SJCRH30 (cell line): ENCODE data around the gene ARL14EP. TPM values are rescaled to one million over a fixed set of nuclear protein-coding genes. Genes with fewer than 3 reads are reported as not detected.

Experiments used
- DNase-seq, 2 experiments: peaks; one replicate each; pipeline ENCODE4 v3.0.0-alpha.2; 2015 to 2020
- H3K27ac ChIP-seq: fragments of 250-450 bp; sonication (Bioruptor Pico); 2 replicates; pipeline ENCODE4 v1.5.1; 2020; ENCODE audit warnings: mild to moderate bottlenecking, moderate library complexity
- H3K27me3 ChIP-seq: fragments of 250-450 bp; sonication (Bioruptor Pico); 2 replicates; pipeline ENCODE4 v1.5.1; 2020; ENCODE audit warnings: mild to moderate bottlenecking, moderate library complexity
- H3K36me3 ChIP-seq: fragments of 250-450 bp; sonication (Bioruptor Pico); 2 replicates; pipeline ENCODE4 v1.5.1; 2020; ENCODE audit warnings: mild to moderate bottlenecking, moderate library complexity
- H3K4me1 ChIP-seq: fragments of 250-450 bp; sonication (Bioruptor Pico); 2 replicates; pipeline ENCODE4 v1.5.1; 2020; ENCODE audit warnings: mild to moderate bottlenecking, moderate library complexity
- H3K4me3 ChIP-seq: fragments of 250-450 bp; sonication (Bioruptor Pico); 2 replicates; pipeline ENCODE4 v1.5.1; 2020; ENCODE audit warnings: mild to moderate bottlenecking, moderate library complexity
- H3K9me3 ChIP-seq: fragments of 250-450 bp; sonication (Bioruptor Pico); replicated peaks from 2 replicates; pipeline ENCODE4 v1.5.1; 2020; ENCODE audit warnings: mild to moderate bottlenecking, moderate library complexity
- total RNA-seq: library from RNA; depleted of rRNA; stranded (reverse); fragments of >200 nt; shearing (Covaris generic); gene quantifications from 2 replicates; pipeline ENCODE4 v1.2.3, GENCODE V29; 2014; rRNA removed

Gene ARL14EP
- 28.1 and 30.8 TPM in 2 replicates for total RNA-seq

DNA sequence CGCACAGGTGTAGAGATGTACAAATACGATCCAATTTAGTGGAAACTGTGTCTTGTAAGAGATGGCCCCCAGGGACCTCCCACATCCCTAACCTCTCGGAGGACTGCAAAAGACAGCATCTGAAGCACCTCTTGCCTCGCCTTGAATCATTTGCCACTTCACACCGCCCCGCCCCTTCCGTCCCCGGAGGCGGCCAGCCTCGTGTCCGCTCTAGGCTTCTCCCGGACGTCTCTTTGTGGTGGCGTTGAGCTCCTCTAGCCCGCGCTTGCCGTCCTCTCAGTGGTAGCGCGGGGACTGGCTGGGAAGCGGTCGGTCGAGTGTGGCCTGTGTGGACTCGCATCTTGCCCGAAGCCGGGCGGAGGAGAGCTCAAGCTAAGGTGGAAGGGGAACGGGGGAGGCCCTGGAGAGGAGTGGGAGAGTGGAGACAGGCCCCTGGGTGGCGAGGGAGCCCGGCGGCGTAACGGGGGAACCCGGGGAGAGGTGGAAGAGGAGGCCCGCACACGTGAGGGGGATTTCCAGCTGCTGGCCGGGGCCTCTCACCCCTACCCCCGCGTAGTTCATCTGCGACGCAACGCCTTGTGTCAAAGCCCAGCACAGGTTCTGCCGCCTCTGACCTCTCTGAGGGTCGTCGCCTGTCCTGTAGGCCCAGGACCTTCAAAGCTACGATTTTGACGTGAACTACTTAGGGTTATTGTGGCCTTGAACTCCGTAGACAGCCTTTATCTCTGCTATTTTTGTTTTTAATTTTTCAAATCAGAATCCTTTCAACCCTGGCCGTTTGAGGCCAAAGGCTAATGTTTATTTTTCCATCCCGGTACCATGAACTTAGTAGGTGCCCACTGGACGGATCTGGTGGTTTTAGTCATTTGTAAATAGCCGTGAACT, at the start of gene ARL14EP:
ARL14EP (plus strand) TSS at position 279 of the 885 bp plus-strand sequence. CDS start 7,845 bp downstream, outside the sequence.
- peak within 1 kb of the TSS; percentile 84 for H3K4me3 ChIP-seq
- DNase-seq: peak; percentile 95 to 96
- peak within 1 kb of the TSS; percentile 89 for H3K27ac ChIP-seq
- H3K9me3 ChIP-seq: no peaks in the 10 kb centered on the region
- H3K27me3 ChIP-seq: no peaks in the 10 kb centered on the region
- peaks cover 6% of the 10 kb centered on the region for H3K4me1 ChIP-seq
- 0 out of 2 replicates have a peak, but pooled peaks cover 2% of the 10 kb centered on the region for H3K36me3 ChIP-seq

- no peak overlapping the region for H3K4me3 ChIP-seq
- H3K36me3 ChIP-seq: no peaks in the 10 kb centered on the region
These were observed 45.7 kb upstream of the ARL14EP start for GRCh38 chr11:30277176-30277575.

GRCh38 chr11:30279796-30280195, 43.1 kb upstream of the ARL14EP start:
- Histone ChIP-seq H3K36me3 (no peaks in the 10 kb centered on the region), H3K27ac (no peak overlapping the region), H3K9me3 (no peaks in the 10 kb centered on the region), H3K27me3 (no peaks in the 10 kb centered on the region), H3K4me1 (no peaks in the 10 kb centered on the region), H3K4me3 (no peak overlapping the region)
- no peak for DNase-seq

More at GRCh38 chr11:30277176-30277575, 45.7 kb upstream of the ARL14EP start:
- no peak for DNase-seq
- H3K9me3 ChIP-seq: no peaks in the 10 kb centered on the region
- no peaks in the 10 kb centered on the region for H3K4me1 ChIP-seq
- H3K27me3 ChIP-seq: no peaks in the 10 kb centered on the region
- no peak overlapping the region for H3K27ac ChIP-seq

- no peak overlapping the region for H3K4me3 ChIP-seq
- H3K27me3 ChIP-seq: no peaks in the 10 kb centered on the region
- H3K9me3 ChIP-seq: no peaks in the 10 kb centered on the region
- H3K36me3 ChIP-seq: no peaks in the 10 kb centered on the region
- DNase-seq: no peak
- H3K27ac ChIP-seq: no peak overlapping the region
- no peaks in the 10 kb centered on the region for H3K4me1 ChIP-seq
These were observed 41.2 kb upstream of the ARL14EP start for GRCh38 chr11:30281476-30282288.

GRCh38 chr11:30282289-30282631, 40.6 kb upstream of the ARL14EP start:
- Histone ChIP-seq H3K36me3 (no peaks in the 10 kb centered on the region), H3K27ac (no peak overlapping the region), H3K4me1 (no peaks in the 10 kb centered on the region), H3K4me3 (no peak overlapping the region), H3K27me3 (no peaks in the 10 kb centered on the region), H3K9me3 (no peaks in the 10 kb centered on the region)
- DNase-seq: no peak

DNA sequence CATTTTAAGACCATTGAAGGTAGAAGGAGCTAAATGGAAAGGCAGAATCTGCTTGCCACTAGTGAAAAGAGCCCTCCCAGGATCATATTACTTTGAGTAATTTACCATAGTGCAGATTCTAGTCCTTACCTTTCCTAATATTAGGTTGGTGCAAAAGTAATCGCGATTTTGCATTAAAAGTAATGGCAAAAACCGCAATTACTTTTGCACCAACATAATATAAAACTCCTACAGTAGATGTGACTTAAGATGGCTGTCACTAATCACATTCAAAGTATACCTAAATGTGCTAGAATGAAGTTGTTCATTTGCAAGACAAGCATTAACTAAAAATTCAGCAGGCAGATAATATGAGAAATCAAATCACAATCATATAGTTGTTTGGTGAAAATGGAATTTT, 38.1 kb upstream of the ARL14EP start:
- Histone ChIP-seq H3K27ac (no peak overlapping the region), H3K4me3 (no peak overlapping the region), H3K36me3 (no peaks in the 10 kb centered on the region), H3K27me3 (no peaks in the 10 kb centered on the region), H3K4me1 (no peaks in the 10 kb centered on the region), H3K9me3 (no peaks in the 10 kb centered on the region)
- no peak for DNase-seq

GRCh38 chr11:30285416-30286121, 37.3 kb upstream of the ARL14EP start:
- Histone ChIP-seq H3K27me3 (no peaks in the 10 kb centered on the region), H3K4me1 (no peaks in the 10 kb centered on the region), H3K9me3 (no peaks in the 10 kb centered on the region), H3K4me3 (no peak overlapping the region), H3K36me3 (no peaks in the 10 kb centered on the region), H3K27ac (no peak overlapping the region)
- DNase-seq: no peak

GRCh38 chr11:30291331-30291730, 31.6 kb upstream of the ARL14EP start:
- Histone ChIP-seq H3K9me3 (no peaks in the 10 kb centered on the region), H3K27ac (no peak overlapping the region), H3K27me3 (no peaks in the 10 kb centered on the region), H3K4me3 (no peak overlapping the region), H3K36me3 (no peaks in the 10 kb centered on the region), H3K4me1 (no peaks in the 10 kb centered on the region)
- no peak for DNase-seq

DNA sequence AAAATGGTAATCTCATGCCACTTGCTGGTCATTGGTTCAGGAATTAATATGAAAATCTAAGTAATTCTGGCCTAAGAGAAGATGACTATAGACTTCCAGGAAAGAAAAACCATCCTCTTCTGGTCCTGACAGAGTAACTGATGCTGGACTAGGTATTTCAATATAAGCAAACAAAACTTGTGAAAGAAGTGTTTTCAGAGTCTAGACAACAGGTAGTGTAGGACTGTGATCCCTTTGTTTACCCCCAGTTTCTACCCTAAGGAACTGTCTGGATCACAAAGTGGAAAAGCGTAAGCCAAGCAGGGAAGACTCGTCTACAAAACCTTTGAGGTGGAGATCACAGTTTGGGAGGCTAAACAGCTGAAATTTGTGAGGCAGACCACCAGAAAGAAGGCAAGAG, 30.4 kb upstream of the ARL14EP start:
- no peaks in the 10 kb centered on the region for H3K9me3 ChIP-seq
- H3K4me1 ChIP-seq: no peaks in the 10 kb centered on the region
- H3K27ac ChIP-seq: no peak overlapping the region
- DNase-seq: no peak
- H3K27me3 ChIP-seq: no peaks in the 10 kb centered on the region
- no peak overlapping the region for H3K4me3 ChIP-seq
- no peaks in the 10 kb centered on the region for H3K36me3 ChIP-seq

- H3K9me3 ChIP-seq: no peaks in the 10 kb centered on the region
- H3K4me1 ChIP-seq: no peaks in the 10 kb centered on the region
- H3K27ac ChIP-seq: no peak overlapping the region
- H3K27me3 ChIP-seq: no peaks in the 10 kb centered on the region
- no peak overlapping the region for H3K4me3 ChIP-seq
- DNase-seq: no peak
- no peaks in the 10 kb centered on the region for H3K36me3 ChIP-seq
These were observed 27.6 kb upstream of the ARL14EP start for GRCh38 chr11:30295178-30295885.

DNA sequence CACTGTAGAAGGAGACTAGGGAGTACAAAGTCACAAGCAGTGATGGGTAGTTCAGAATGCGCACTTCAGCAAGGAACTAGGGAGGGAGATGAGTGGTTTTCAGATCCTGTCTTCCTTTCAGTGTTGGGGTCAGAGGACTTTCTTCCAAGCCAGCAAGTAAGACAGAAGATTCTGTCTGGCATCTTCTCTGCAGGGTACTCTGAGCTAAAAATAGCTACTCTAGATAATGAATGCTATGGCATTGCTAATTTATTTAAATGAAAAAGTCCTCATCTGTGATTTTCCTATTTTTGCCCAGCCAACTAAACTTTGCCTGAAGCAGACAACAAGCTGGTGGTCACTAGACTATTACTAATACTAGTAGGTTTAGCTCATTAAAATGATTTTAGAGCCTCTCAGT, 18.3 kb upstream of the ARL14EP start:
- H3K27me3 ChIP-seq: no peaks in the 10 kb centered on the region
- H3K4me1 ChIP-seq: no peaks in the 10 kb centered on the region
- no peak overlapping the region for H3K4me3 ChIP-seq
- no peak overlapping the region for H3K27ac ChIP-seq
- H3K9me3 ChIP-seq: no peaks in the 10 kb centered on the region
- DNase-seq: no peak
- H3K36me3 ChIP-seq: no peaks in the 10 kb centered on the region

DNA sequence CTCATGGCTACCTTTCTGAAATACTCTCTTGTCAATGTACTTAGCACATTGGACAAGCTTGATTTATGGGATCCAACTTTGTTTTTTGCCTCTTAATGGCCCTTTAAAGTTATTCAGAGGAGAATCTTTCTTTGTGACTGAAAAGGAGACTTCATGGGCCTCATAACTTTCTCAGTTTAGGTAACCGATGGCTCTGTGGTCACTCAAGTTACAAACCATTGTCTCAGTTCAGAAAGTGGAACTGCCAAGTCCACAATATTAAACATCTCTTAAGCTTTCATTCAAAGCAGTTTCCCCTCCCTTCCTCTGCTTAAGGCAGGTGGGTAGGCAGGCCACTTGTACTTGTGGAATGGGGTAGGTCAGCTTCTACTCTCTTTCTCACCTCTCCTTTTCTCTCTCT, 12.3 kb upstream of the ARL14EP start:
- Histone ChIP-seq H3K27ac (no peak overlapping the region), H3K4me3 (no peak overlapping the region), H3K9me3 (peaks cover 3% of the 10 kb centered on the region; the same call in 1 of the 2 replicates), H3K4me1 (peaks cover 3% of the 10 kb centered on the region), H3K27me3 (no peaks in the 10 kb centered on the region), H3K36me3 (no peaks in the 10 kb centered on the region)
- no peak for DNase-seq

GRCh38 chr11:30311189-30311588, 11.7 kb upstream of the ARL14EP start:
- peaks cover 3% of the 10 kb centered on the region; the same call in 1 of the 2 replicates for H3K9me3 ChIP-seq
- H3K36me3 ChIP-seq: no peaks in the 10 kb centered on the region
- no peak overlapping the region for H3K4me3 ChIP-seq
- no peak for DNase-seq
- H3K27me3 ChIP-seq: no peaks in the 10 kb centered on the region
- no peak overlapping the region for H3K27ac ChIP-seq
- H3K4me1 ChIP-seq: peaks cover 8% of the 10 kb centered on the region

GRCh38 chr11:30312243-30312642, 10.7 kb upstream of the ARL14EP start:
- H3K27me3 ChIP-seq: no peaks in the 10 kb centered on the region
- no peak for DNase-seq
- H3K4me3 ChIP-seq: no peak overlapping the region

More at GRCh38 chr11:30312243-30312642, 10.7 kb upstream of the ARL14EP start:
- H3K27ac ChIP-seq: no peak overlapping the region
- H3K36me3 ChIP-seq: no peaks in the 10 kb centered on the region
- H3K4me1 ChIP-seq: peaks cover 19% of the 10 kb centered on the region
- H3K9me3 ChIP-seq: peaks cover 3% of the 10 kb centered on the region; the same call in 1 of the 2 replicates
